COLO829 (cell line): Measurements from ENCODE around the gene MZT2B.
A peak's percentile ranks its signal among the peaks of the same experiment; 100 is the strongest.
"Not testable (repeated sequence)": the region's sequence is repeated elsewhere in the genome, so short reads cannot be mapped to it uniquely, and the experiment has no call there.

Source experiments
- DNase-seq: peaks from one replicate; pipeline ENCODE4 v3.0.0; 2012; ENCODE audit warnings: low spot score

The MZT2B gene

DNA sequence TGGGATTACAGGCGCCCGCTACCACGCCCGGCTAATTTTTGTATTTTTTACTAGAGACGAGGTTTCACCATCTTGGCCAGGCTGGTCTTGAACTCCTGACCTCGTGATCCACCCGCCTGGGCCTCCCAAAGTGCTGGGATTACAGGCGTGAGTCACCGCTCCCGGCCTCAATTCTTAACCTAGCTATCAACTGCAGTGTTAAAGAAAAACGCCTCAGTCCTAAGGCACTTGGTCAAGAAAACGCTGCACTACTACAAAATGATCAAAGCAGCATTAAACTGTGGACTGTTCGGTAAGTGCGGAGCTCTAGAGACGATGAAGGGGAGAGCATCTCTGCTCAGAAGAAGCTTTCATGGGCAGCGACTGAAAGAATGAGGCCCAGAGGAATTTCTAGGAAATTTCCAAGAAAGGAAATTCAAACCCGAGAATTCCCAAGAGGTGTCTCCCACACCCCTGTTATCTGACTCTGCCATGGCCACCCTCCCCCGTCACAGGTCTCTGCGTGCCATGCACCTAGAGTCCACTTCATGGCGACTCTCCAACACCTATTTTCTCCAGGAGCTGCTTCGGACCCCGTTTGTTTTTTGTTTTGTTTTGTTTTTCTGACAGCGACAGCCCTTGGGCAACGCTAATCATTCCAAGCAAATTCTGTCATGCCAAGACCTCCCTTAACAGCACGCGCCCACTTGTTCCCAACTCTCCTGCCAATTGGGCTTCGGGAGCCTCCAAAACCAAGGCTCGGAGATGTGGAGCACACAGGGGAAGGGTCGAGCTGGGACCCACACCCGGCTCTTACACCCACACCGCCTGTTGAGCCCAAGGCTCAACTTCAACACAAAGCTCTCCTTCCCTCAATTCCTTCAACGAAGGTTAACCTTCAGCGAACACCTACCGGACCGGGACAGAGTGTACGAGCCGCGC, 1.4 kb upstream of the MZT2B start:
- DNase-seq: not testable (repeated sequence)

DNA sequence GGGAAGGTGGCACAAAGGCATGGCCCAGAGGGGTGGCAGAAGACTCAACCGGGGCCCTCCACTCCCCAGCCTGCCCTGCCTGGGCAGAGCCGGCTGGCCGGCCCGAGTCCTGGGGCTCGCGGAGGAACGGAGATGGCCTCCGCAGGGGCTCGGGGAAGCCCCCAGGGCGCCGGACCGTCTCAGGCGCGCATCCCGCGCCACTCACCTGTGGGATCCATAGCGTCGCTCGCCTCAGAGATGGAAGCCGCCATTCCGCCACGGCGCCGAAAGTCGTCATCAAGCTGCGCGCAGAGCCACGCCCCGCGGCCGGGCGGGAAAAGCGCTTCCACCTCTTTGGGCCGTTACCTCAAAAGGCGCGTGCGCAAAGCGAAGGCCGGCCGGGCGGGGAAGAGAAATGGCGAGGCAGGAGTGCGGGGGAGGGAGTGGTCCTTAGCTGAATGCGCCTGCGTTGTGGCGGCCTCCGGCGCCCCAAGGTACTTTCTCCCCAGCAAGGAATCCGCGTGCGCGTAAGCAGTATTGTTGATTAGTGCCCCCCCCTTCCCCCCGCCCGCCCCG, 660 bp upstream of the MZT2B start, which contains the start of gene SMPD4:
SMPD4 (minus strand) TSS at position 278 of the 555 bp plus-strand sequence. CDS start 5,010 bp downstream, outside the sequence.
- peak; percentile 94 for DNase-seq

DNA sequence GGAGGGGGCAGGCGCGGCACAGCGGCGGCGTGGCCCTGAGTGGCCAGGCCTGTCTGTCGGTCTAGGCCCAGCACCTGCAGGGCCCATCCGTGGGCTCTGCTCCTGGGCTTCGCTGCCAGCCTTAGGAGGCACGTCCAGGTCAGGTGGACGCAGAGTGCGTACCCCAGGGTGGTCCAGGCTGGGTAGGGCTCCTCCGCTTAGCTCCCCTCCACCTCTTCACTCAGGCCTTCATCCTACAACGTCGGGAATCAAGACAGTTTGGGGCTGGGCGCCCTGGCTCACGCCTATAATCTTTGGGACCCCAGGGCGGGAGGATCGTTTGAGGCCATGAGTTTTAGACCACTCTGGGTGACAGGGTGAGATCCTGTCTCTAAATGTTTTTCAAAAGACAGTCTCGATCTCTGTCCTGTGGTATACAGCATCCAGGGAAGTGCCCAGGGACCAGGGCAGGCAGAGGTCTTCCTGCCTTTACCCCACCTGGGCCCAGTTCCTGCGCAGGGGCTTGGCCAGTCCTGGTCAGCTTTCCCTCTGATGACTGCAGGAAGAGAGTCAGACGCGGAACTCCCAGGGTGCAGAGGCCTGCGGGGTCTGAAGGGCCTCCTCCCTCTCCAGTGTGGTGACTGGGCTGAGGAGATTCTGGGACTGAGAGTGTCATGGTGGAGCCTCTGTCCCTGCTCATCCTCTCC, 907 bp downstream of the MZT2B start:
- DNase-seq: not testable (repeated sequence)

DNA sequence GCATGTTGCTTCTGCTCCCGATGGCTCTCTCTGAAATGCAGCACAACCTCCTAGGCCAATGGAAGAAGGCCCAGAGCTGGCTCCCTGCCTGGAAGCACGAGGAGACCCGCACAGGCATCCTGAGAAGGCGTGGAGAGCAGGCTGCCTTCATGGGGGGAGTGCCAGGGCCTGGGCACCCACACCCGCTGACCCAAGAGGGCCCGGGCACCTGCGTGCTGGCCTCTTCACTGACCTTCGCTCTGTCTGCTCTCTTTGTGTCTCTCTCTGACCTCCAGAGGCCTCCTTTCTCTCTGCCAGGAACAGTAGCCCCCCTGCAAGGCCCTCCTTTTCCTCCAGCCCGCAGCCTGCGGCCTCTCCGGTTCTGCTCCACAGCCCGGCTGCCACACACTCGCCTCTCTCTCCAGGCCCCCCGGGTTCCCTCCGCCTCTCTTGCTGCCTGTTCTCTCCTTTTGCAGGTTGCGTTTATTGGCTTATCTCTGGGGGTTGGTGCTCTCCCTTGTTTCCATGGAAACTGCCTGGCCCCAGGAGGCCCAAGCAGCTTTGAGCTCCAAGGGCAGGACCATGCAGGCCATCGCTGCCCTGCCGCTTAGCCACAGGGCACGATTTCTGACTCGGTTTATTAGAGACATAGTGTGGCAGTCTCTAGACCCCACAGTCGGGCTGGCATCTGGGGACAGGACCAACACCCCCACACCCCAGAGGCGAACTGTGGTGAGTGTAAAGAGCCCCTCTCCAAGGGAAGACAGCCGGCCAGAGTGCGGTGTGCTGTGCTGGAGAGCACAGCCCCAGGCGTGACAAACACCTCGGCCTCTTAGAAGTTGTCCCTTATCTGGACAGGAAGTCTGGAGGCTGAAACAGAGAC, 1.7 kb downstream of the MZT2B start:
- no peak for DNase-seq

DNA sequence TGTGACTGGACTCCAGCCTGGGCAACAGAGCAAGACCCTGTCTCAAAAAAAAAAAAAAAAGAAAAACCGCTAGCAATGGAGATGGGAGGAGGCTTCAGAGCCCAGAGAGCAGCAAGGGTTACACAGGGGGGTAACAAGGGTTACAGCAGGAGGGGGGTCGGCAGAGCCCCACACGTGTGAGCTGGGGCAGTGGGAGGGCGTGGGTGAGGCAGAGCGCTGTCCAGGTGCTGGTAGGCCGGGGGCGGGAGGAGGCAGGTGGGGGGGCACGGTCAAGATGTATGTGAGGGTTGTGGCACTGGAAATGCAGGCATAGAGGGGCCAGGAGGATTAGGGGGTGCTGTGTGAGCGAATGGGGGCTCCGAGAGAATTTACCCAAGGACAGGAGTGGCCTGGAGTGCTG, 3.4 kb downstream of the MZT2B start:
- no peak for DNase-seq

DNA sequence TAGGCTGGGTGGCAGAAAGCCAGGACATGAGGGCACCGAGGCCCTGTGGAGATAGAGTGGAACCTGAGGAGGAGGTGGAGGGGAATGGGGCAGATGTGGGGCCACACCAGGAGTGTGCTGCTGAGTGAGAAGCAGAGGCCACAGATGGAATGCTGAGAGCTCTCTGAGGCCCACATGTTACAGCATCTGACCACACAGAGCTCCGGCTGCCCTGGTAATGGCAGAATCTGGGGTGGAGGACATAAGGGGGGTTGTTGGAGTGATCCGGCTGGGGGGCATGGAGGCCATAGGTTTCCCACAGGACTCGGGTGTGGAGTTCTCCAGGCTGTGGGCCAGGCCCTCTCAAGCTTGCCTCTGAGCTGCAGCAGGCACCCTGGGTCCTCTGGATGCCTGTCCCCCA, 3.8 kb downstream of the MZT2B start:
- DNase-seq: no peak

DNA sequence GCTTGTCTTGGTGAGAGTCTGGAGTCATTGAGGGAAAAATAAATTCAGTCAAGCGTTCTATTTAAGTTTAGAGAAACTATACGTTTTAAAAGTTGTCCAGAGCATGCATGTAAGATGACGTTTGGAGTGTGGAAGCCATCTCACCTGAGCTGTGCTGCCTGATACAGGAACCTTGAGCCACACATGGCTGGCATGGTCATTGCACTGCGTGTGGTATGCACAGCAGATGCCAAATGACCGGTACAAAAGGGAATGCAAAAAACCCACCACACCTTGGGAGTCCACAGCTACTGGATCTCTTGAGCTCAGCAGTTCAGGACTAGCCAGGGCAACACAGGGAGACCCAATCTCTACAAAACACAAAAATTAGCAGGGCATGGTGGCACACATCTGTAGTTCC, 4.3 kb downstream of the MZT2B start:
- no peak for DNase-seq

DNA sequence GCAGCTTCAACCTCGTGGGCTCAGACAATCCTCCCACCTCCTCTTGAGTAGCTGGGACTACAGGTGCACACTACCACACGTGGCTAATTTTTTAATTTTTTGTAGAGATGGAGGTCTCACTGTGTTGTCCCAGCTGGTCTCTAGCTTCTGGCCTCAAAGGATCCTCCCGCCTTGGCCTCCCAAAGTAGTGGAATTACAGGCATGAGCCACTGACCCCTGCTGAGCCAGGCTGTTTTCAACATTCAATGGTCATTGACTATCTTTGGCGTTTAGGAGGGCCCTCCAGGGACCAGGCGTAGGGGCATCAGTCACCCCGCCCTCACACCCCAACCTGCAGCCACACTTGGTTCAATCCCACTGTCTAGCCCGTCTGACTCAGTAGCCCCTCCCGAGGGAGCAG, 5.2 kb downstream of the MZT2B start:
- no peak for DNase-seq

DNA sequence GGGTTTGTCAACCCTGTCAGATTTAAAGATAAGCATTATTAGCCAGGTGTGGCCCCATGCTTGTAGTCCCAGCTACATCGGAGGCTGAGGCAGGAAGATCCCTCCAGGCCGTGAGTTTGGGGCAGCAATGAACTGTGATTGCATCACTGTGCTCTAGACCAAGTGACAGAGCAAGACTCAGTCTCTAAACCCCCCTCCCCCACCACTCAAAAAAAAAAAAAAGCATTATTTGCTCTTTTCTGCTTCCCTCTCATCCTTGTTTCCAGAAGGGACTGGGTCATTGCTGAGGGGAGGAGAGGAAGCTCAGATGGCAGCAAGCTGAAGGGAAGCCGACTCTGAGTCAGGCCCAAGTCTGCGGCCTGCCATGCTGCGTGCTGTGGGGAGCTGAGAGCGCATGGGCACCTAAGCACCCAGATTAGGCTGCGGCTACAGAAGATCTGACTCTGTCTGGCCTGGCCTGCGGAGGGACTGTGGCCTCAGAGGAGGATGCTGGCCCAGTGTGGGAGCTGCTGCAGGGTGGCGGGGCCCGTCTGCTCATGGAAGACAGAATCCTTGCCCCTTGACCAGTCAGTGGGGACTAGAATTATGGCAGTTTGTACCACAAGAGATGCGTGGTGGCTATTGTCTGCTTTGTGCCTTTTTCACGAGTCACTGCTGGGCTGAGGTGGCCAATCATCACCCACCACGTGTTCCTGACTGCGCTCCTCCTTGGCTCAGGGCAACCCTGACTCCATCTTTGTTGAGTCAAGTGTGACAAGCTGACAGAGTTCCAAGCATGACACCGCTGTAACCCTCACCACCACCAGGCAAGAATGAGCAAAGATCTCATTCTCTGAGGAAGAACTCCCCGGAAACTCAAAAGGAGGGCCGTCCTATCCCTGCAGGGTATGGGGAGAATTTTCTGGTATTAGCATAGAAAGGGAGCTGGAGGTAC, 6.1 kb downstream of the MZT2B start:
- not testable (repeated sequence) for DNase-seq

DNA sequence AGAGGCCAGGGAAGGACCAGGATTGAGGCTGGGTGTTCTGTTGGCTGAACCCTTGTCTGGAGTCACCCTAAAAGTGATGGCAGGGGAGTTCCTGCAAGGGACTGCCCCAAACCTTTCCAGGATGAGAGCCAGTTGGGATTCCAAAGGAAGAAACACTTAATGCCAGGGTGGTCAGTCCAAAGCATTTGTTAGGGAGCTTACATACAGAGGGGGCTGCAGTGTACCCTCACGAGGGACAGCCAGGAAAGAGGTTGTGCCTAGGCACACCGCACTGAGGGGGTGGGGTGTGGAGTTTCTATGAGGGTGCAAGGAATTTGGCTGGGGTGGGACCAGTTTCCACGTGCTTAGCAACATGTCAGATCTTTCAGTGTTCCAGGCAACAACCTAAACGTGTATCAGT, 6.9 kb downstream of the MZT2B start:
- not testable (repeated sequence) for DNase-seq

DNA sequence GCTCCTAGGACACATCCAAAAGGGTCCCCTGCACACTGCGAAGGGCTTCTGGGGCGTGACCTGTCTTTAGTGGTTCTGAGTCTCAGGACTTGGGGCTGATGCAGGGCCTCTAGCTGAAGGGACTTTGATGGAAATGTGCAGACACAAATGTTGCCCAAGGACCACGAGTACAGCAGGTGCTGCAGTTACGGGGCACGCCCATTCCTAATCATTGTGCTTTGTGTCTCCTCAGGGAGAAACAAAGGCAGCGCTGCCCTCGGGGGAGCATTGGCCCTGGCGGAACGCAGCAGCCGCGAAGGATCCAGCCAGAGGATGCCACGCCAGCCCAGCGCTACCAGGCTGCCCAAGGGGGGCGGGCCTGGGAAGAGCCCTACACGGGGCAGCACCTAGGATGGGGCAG, 8.2 kb downstream of the MZT2B start:
- no peak for DNase-seq

DNA sequence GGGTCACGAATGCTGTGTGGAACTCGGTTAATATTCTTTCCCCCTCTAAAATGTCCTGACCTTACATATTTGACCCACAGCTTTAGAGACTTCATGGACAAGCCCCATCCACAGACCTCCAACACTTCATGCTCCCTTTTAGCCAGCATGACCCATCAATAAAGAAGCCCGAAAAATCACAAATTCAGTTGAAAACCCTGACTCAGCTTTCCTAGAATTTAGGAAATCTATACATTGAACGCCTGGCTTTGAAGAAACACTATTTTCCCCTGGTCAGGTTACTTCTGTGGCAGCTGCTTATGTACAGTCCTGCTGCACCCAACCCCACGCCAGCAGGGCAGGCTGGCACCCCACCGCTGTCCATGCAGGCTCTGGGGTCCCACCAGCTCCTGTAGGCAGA, 9.3 kb downstream of the MZT2B start:
- DNase-seq: not testable (repeated sequence)

DNA sequence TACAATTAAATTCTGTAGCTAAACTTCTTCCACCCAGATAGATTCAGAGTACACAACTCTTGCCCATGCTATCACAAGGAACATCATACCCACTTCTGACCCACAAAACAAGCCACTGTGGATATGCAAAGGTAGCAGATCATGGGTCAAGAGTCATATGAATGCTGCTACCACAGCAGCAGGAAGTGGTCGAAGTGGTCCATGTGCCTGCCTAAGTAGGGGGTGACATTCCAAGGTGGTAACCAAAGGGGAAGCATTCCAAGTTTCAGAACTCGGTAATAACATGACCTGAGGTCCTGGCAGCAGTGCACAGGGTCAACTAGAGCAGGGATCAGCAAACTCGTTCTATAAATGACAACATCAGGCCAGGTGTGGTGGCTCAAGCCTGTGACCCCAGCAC, 10.4 kb downstream of the MZT2B start:
- not testable (repeated sequence) for DNase-seq

DNA sequence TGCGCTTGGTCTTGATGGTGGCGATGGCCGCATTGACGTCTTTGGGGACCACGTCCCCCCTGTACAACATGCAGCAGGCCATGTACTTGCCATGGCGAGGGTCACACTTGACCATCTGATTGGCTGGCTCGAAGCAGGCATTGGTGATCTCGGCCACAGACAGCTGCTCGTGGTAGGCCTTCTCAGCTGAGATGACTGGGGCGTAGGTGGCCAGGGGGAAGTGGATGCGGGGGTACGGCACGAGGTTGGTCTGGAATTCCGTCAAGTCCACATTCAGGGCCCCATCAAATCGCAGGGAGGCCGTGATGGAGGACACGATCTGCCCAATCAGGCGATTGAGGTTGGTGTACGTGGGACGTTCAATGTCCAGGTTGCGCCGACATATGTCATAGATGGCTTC, 11.8 kb downstream of the MZT2B start:
- DNase-seq: not testable (repeated sequence)

DNA sequence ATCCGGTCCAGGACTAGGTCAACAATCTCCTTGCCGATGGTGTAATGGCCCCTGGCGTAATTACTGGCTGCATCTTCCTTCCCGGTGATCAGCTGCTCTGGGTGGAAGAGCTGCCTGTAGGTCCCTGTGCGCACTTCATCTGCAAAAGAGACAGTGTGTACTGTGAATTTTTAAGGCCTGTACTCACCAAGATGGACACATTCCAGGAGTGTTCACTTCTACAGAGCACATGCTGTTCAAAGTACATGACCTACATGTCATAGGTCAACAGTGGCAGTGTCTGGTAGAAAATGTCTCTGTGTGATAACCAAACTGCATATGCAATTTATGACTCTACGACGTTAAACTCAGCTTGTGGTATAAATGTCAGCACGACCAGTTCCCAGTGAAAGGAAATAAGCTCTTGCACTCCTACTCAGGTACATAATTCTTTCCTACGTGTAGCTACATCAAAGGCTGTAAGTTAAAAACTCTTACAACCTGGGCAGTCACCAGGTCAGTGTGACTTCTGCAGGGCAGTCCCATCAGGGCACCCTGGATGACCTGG, 13.1 kb downstream of the MZT2B start:
- not testable (repeated sequence) for DNase-seq

DNA sequence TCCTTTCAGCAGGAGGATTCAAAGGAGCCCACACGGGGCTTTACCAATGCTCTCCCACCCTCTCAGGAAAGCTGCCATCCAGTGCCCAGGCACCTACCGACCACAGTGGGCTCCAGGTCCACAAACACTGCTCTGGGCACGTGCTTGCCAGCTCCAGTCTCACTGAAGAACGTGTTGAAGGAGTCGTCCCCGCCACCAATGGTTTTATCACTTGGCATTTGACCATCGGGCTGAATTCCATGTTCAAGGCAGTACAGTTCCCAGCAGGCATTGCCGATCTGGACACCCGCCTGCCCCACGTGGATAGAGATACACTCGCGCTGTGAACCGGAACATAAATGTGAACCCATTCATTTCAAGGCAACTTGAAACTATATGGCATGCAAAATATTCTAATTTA, 14.0 kb downstream of the MZT2B start:
- not testable (repeated sequence) for DNase-seq

DNA sequence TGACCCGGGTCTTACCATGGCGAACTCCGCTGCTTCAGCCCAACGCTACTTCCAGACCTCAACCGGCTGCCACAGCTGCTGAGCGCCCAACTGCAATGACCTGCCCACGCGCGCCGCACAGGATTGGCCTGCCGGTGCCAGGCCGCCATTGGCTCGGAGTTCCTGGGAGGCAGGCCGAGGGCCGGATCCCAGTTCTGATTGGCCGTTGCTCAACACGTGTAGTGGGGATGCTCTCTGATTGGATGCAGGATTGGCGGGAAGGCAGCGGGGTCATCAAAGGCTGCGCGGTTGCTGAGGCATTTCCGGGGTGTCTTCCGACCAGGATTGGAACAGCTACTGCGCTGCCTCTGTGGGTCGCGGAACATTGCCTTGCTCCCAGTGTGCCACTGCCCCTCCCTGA, 16.3 kb downstream of the MZT2B start, which contains the start of gene TUBA3E:
TUBA3E (minus strand) TSS at position 97 of the 400 bp plus-strand sequence; CDS start at position 18, 79 bp downstream.
- no peak for DNase-seq

DNA sequence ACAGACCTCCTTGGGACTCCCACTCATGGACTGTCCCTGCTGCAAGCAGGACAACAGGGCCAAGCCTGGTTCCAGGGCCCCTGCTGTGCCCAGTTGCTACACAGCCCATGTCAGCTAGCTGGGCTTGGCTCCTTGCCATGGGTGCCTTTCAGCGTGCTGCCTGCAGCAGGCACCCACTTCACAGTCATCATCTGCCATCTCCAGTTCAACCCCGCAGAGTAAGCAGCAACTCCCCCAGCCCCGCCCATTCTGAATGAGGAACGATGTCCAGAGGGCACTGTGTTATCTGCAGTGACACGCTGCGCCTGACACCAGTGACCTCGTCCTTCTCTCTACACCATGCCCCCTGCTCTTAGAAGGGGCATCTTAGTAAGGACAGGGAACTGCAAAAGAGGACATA, 20.5 kb downstream of the MZT2B start:
- DNase-seq: not testable (repeated sequence)

DNA sequence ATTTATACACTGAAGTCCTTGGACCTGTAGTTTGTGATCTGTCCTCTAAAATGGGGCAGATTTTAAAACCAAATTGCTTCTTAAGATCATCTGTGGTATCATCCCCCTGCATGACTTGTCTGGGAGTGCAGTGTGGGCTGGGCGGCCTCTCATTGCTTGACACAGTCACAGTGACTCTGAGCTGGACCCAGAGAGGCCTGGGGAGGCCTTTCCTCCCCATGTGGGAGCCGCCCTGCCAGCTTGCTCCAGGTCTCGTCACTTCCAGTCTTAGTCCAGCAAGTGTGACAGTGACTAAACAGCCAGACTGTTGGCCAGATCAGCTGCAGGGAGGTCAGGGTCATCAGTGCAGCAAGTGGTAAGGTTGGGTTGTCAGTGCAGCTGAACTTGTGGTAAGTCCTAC, 21.1 kb downstream of the MZT2B start:
- not testable (repeated sequence) for DNase-seq

DNA sequence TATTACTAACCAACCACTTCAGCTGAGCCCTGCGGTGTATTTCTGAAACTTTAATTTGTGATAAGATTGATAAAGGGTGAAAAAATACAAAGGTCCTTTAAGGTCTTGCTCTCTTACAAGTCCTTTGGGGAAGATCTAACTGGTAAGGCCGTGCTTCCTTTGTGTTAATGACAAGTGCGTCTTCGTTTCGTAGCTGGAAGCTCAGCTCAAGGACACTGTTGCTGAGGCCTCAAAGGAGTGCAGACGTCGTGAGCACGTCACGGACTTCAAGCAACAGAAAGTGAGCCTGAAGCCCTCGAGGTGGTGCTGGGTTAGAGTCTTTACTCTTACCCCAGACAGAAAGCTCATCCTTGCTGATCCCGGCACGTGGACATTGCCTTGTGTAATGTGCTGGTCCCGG, 25.0 kb downstream of the MZT2B start:
- not testable (repeated sequence) for DNase-seq
